Middle frontal gyrus (tissue), 1 donor: ENCODE data around the gene GABRD.

ENCODE experiments used
- DNase-seq: peaks from one replicate; pipeline ENCODE4 v3.0.0-alpha.2; 2015; ENCODE audit warnings: low spot score; ENCODE audit errors: extremely low spot score

Gene GABRD

DNA sequence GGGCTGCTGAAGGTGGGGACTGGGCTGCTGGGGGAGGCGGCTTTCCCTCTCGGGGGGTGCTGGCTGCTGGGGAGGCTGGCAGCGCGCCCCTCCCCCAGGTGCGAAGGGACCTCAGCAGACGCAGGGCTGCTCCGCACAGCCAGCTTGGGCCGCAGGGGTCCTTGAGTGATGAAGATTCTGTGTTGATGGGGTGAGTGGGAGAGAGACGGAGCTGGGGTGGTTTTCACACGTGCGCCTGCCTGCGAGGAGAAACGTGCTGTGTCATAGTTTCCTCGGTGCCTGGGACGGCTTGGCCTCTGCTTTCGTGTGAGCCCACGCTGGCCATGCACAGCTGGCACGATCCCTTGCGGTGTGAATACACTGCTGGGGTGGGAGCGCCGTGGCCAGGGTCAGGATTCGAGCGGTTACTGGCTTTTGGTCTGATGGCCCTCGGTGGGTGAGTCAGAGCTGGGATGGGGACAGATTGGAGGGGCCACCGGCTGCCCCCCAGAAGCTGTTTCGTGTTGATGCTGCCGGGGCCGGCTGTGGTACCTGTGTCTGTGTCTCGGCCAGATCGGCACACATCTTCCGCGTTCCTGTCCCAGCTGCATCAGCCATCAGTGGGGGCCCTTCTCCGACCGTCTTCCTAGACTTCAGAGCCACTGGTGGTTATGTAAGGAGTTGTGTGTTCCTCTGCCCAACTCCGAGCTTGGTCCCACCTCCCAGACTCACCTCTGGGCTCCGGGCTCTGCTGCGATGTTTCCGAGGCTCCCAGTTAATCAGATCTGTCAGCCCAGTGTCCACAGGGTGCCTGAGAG lies 56.0 kb downstream of the GABRD start:
- no peak for DNase-seq

- no peak for DNase-seq
These were observed 57.7 kb downstream of the GABRD start for GRCh38 chr1:2076826-2077225.

DNA sequence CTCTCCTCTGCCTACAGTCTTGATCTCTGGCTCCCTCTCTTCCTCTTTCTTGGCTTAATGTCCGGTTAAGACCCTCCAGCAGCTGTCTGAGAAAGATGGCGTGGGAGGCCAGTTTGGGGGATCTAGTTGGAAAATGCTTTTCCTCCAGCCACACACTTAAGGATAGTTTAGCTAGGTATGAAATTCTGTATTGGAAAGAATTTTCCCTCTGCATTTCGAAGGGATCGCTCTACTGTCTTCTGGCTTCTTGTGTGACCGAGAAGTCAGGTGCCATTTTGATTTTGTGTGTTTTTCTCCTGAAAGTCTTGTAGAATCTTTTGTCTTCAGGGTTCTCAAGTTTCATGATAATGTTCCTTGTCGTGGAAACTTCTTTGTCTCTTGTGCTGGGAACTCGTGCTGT lies 59.0 kb downstream of the GABRD start:
- no peak for DNase-seq

DNA sequence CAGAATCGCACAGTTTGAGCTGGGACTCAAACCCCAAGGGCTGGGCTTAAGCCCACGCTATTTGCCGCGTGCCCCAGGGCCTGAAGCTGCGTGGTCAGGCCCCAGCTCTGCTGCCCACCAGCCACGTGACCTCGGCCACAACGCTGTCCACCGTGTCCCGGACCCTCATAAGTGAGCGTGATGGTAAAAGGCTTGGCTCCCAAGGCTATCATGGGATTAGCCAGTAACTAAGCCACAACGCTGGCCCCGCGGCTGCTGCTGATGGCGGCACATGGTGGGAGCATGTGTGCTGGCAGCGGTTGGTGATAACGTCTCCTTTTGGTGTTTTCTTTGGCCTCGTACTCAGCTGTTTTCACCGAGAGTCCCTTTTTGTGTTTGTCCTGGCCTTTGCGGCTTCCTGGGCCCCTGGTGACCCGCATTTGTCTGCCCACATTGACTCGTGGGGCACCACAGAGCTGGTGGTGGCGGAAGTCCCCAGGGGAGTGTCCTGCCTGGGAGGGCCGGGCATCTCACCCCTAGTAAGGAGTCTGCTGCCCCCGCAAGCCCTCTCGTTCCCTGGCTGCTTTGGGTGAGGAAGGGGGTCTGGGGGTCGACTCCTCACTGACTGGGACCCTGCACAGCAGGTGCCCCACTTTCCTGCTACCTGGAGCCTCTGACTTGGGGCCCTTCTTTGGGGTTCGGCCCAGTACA lies 60.4 kb downstream of the GABRD start:
- DNase-seq = no peak

DNA sequence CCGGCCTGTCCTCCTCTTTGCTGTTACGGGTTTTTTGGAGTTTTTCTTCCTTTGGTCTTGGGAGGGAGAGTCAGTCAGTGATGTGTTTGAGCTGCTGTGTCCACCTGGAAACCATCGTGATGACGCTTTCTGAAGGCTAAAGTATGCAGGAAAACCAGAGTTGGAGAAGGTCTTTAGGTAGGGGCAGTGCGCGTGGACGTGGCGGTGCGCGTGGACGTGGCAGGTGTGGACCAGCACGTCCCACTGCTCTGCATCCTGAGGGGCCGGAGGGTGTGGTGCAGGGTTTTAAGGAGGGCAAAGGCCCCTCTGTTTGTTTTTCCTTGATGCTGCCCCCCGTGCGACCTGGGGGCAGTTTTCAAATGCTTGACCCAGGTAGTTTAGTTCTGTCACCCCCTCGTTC lies 61.0 kb downstream of the GABRD start:
- no peak for DNase-seq
